Activated CD8-positive, alpha-beta memory T cell treated with anti-CD3 and anti-CD28 coated beads for 4 hours (primary cell): ENCODE data around the gene AQP2.
"Not testable (repeated sequence)": the region's sequence is repeated elsewhere in the genome, so short reads cannot be mapped to it uniquely, and the experiment has no call there.

Experiments
- DNase-seq, 2 donors: peaks; one replicate each; pipeline ENCODE4 v3.0.0-alpha.2; 2020; ENCODE audit warnings: low read depth in 2 of 2

AQP2 gene

DNA sequence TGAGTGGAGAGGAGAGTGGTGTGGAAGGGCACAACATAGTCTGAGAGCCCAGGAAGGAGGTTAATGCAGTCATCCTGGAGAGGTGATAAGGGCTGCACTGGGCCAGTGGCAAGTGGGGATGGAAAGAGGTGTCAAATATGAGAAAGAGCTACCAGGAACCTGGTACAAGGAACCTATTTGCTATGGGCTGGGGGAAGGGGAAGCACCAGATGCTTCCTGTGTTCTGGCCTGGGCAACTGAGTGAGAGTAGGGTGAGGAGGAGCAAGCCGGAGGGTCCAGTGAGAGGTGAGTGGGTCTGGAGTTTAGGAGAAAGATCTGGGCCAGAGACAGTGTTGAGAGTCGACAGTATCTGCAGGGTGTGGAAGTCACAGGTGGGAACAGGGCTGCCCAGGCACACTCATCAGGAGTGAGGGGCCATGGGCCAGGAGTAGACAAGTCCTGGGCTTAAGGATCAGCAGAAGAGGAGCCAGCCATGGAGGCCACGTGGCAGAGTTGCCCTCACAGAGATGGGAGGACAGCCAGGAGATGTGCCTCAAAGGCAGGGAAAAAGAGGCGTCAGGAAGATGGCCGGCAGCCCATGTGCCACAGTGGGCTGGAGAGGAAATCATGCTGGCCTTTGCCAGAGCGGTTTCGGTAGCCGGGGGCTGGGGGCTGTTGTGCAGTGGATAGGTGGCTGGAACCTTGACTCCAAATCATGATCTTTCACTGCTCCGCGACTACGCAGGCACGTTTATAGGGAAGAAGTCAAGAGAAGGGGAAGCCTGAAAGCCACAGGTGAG lies 19.3 kb downstream of the AQP2 start:
- no peak for DNase-seq

DNA sequence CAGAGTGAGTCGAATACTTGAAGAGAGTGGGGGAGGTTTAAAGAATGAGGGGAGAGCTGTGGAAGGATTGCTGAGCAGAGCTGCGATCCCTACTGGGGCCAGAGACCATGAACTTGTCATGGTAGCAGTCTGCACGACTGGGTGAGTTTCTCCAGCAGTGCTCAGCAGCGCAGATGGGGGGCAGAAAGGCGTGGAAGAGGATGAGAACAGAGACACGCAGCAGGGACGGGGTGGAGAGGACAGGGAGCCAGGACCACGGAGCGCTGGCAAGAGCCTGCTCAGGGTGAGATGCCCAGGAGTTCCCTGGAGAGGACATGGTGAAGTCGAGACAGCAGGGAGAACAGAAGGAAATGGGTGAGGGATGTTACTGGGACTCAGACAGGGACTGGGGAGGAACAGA lies 20.1 kb downstream of the AQP2 start:
- DNase-seq = no peak

DNA sequence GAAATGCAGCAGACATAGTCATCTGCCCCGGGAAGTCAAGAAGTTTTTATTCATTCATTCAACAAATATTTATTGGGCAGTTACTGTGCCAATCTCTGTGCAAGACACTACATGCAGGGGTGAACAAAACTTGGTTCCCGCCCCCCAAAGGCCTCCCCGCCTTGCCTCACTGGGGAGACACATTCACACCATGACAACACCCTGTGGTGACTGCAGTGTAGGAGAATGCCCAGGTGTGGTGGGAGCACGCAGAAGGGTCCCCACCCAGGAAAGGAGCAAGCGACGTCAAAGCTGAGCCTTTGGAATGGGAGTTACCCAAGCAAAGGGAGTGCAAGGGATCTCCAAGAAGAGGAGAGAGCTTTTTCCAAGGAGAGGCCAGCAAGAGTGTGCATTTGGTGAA lies 20.6 kb downstream of the AQP2 start:
- DNase-seq = no peak

DNA sequence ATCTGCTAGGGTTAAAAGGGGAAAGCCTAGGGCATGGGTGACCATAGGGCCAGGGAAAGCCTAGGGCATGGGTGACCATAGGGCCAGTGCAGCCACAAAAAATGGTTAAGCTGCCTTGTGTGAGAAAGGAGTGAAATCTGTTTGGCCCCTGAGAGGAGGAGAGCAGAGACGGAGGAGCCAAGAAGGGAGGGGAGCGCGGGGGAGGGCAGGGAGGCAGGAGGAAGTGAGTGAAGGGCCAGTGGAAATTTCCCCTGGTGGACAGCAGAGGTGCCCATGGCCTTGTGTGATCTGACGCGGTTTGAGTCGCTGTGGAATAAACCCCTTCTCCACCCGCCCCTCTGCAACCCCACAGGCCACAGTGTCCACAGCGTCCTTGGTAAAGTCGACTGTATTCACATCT lies 21.6 kb downstream of the AQP2 start:
- no peak for DNase-seq

DNA sequence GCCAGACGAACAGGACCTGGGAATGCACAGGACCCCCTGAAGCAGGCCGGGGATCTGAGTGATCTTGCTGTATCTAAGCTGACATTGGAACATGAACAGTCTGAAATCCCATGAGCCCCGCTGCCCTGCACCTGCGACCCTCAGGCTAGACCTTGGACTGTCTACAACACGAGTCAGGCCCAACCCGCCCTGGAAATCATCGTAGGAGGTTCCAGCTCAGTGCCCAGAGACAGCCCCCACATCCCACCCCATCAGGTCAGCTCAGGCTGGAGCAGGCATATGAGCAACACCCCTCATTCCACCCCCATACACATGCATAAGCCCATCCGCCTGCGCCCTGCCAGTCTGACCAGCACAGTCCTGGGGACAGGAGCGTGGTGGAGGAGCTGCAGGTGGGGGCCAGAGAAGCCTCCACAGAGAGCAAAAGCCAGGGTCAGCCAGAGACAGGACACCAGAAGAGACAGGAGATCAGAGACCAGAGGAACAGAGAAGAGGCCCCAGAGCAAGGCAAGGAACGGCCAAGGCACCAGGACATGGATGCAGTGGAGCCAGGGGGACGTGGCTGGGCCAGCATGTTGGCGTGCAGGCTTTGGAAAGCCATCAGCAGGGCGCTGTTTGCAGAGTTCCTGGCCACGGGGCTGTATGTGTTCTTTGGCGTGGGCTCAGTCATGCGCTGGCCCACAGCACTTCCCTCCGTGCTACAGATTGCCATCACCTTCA lies 22.3 kb downstream of the AQP2 start, which contains the start of gene AQP6:
AQP6 (plus strand) TSS at position 307 of the 720 bp plus-strand sequence; CDS start at position 534, 227 bp downstream.
- no peak for DNase-seq

DNA sequence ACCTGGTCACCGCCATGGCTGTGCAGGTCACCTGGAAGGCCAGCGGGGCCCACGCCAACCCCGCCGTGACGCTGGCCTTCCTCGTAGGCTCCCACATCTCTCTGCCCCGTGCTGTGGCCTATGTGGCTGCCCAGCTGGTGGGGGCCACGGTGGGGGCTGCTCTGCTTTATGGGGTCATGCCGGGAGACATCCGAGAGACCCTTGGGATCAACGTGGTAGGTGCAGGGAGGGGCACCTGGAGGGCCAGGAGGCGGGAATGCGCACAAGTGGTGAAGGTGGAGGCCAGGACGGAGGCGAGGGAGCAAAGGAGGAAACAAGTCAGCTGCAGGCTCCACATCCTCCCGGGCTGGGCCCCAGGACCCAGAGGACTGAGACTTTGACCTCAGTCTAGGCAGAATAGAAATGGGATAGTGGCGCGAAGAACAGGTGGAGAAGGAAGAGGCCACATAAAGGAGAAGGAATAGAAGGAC lies 22.9 kb downstream of the AQP2 start:
- DNase-seq = no peak

DNA sequence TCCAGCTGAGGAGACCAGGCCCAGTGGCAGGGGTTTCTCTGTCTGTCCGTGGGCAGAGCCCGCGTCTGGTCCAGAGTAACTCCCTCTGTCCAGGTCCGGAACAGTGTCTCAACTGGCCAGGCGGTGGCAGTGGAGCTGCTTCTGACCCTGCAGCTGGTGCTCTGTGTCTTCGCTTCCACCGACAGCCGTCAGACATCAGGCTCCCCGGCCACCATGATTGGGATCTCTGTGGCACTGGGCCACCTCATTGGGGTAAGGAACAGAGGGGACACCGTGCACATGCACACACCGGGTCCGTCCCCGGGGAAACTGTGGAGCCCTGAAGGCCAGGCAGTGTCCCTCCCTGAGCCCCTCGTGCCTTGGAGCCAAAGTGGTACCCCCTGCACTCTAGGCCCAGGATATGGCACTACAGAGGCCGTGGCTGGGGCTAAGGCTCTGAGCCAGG lies 23.7 kb downstream of the AQP2 start:
- DNase-seq = no peak

DNA sequence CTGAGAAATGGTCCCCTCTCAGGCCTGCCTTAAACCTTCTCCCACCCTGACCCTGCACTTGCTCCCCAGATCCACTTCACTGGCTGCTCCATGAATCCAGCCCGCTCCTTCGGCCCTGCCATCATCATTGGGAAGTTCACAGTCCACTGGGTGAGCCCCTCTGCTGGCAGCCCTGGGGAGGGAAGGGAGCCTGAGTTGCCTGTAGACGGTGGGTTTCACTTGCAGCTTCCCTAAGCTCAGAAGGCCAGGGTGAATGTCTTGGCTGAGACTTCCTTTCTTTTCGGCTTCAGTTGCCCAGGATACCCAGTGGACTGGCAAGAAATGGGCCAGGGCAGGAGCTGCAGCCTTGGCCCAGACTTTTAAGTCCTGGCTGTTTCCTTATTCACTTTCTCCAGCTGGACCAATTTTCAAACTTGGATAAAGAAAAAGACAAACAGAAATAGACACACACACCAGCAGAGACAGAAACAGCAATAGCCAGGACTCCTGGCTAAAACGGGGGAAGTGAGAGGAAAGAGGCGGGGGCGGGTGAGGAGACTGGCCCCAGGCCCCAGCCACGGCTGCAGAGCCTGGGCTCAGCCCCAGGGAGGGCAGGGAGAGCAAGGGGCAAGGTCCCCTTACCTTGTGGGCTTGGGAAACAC lies 24.3 kb downstream of the AQP2 start:
- DNase-seq = no peak

DNA sequence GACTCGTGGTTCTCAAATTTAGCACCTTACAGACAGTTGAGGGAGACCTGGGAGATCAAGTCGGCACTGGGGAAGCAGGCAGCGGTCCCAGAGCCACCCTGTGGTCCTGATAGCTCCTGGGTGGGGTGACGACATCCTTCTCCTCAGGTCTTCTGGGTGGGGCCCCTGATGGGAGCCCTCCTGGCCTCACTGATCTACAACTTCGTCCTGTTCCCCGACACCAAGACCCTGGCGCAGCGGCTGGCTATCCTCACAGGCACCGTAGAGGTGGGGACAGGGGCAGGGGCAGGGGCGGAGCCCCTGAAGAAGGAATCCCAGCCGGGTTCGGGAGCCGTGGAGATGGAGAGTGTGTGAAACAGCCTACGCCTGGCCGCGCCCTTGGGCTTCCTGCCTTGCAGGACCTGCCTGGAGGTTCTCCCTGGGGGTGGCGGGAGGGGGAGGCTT lies 24.8 kb downstream of the AQP2 start:
- no peak for DNase-seq

DNA sequence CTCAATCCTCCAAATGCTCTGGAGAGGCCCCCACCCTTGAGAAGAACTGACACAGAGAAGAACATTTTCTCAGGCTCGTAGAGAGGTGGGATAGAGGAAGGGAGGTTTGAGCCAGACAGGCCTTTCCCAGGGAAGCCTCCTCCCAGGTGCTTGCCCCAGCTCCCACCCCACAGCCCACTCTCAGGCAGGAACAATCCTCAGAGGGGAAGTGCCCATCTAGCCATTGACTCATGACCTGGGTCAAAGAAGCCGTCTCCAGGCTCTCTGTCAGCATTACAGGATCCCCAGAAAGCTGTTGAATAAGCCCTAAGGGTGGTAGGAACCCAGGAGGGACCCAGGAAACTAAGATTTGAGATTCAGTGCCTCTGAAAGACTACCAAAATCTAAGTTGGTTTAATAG lies 26.0 kb downstream of the AQP2 start:
- no peak for DNase-seq

DNA sequence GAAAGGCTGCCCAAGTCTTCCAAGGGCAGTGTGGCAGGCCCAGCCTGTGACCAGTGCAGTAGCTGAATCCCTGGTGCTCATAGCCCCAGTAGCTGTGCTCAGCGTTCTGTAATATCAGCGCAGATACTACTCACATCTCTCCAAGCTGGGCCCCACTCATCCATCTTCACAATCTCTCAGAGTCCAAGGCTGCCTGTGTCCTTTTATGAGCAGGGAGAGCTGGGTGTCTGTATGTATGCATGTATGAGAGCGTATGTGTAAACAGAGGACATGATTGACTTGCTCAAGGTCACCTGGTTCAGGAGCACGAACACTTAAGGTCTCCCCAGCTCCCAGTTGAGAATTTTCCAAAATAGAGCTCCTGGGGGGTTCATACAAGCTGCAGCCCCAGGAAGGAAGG lies 27.6 kb downstream of the AQP2 start:
- no peak for DNase-seq

DNA sequence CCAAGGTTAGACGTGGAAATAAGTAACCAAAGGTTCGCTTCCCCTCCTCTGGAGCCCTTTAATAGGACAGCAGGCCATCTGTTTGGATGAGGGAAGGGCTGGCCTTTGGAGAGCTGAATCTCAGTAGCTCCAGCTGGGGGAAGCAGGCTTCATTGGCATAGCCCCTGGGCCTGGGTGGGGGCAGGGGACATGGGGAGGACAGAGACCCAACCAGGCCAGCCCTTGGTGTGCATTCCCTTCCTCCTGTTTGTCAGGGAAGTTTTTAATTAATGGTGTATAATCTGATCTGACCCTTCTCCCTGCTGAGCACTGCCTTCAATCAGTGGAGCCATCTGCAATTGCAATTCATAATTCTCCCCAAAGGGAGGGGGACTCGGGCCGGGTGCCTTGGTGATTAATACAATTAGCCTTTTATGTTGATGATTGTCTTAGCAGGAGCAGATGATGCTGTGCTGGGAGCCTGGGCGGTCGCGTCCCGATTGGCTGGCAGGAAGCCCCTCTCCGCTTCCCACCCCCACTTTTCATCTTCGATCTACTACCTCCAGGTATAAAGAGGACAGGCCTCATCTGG lies 28.6 kb downstream of the AQP2 start:
- no peak for DNase-seq

DNA sequence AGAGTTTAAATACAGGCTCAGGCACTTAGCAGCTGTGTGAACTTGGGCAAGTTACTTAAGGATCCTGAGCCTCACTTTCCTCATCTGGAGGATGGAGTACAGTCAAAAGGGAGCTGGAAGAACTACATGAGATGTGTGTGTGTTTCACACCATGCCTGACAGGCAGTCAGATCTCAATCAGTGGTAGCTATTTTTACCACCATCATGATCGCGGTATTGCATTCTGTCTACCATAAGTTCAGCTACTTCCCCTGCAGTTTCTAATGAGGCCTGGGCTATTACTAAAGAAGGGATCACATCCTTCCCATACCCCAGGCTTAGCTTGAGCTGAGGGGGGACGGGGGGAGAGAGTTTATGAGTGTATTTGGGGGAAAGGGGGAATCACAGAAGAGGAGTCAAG lies 29.3 kb downstream of the AQP2 start:
- no peak for DNase-seq

DNA sequence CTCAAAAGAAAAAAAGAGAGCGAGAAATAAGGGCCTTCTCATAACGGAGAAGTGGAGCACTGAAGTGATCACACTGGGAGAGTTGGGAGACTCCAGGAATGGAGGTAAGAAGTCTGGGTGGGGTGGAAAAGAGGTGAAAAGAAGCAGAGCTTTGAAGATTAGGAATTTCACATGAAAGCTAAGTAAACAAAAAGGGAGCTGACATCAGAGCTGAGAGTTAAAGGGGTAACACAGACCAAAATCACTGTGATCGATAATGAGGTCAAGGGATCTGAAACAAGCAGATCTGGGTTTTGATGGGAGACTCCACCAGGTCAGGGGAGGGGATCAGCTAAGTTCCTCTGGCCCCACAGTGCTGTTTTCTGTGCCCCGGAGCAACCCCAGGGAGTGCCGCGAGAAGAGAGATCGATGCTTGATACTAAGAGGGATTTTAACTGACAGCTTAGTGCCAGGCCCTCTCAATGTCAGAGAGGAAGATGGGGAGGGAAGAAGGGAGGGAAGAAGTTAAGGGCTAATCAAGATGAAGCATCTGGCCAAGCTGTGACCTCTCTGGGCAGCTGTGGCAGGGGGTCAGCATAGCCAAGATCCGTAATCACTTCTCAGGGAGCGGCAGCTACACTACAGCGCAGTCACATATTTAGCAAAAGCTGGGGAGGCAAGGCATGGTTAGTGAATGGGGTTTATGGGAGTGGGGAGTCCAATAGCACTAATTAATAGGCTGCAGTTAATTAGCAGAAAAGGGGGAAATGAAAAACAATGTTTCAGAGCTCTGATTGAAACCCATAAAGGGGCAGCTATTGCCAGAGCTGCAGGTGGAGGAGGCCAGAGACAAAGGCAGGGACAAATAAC lies 30.2 kb downstream of the AQP2 start:
- no peak for DNase-seq

DNA sequence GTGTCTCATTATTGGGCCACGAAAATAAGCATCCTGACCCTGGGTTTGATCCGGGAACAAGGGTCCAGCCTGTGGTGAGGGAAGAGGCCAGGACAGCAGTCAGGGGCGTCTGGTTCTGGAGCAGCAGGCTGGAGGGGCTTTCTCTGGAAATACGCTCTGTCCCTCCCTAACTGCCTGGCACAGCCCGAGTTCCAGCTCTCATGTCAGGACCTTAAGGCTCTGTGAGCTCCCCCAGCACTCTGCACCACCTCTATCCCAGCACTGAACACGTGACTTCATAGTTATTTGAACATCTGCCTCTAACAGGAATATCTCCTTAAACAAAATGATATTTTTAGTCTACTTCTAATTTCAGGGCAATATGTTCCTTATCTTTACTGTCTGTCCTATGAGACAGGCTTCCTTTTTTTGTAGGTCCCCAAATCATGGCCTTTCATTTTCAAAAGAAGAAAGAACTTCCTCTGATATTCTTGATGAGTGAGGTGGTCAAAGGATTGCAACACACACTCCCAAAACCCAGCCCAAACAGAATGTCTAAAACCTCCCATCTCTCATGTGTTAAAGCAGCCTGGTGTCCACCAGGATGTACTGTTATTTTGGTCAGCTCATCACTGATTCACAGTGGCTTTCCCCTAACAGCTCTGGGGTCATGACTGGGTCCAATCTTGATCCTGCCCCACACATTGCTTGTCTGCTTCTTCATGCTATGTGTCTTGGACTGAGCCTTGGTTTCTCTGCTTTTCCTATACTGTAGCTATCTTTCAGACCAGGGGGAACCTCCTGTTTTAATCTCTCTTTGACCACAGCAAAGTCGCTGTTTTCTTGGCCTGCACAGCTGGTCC lies 31.9 kb downstream of the AQP2 start:
- no peak for DNase-seq

DNA sequence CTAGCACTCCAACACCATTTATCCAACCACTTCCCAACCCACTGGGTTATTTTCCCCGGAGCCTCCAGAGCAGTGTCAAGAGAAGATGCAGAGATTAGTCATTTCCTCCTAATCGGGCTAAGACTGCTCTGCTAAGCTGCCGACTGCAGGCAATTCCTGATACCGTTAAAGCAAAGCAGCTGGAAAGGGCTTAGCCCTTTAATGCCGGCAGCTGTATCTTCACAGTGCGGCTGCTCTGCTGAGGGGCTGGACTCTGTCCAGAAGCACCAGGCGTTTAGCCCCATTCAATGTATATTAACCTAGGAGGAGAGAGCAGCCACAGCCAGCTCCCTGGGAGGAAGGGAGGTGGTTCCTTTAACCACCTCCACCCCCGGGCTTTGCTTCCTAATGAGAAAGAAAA lies 33.4 kb downstream of the AQP2 start:
- DNase-seq = no peak

DNA sequence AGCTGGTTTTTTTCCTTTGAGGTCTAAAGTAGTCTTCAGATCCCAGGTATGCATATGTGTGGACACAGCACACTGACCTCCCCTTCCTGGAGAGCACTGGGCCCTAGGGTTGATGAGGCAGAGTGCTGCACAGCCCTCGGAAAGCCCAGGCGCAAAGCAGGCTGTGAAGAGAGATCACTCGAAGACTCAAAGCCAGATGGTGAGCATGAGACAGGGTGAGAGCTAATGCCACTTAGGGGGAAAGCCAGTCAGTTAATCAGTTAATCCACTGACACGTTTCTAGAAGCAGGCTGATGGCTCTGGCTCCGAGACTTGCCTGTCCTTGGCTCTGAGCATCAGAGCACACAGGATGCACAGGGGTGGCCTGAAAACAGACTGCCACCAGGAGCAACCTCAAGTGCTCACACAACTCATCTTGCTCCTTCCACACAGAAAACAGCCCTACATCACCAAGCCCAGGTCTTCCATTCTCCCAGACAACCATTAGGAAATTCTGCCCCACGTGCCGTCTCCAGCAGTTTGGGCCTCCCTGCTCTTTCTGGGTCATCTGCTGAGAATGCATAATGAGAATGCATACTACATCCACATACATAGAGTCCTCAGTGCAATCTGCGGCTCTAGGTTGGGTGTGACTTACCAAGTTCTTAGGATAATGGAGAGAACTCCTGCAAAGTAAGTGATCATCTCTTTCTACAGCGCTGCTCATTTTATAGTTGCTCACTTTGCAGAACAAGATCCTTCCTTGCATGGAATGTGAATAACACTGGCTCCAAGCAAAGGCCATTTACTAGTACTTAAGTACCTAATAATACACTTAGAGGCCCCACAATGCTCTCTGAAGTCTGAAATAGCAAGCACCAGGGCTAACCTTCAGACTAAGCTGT lies 34.2 kb downstream of the AQP2 start:
- no peak for DNase-seq

DNA sequence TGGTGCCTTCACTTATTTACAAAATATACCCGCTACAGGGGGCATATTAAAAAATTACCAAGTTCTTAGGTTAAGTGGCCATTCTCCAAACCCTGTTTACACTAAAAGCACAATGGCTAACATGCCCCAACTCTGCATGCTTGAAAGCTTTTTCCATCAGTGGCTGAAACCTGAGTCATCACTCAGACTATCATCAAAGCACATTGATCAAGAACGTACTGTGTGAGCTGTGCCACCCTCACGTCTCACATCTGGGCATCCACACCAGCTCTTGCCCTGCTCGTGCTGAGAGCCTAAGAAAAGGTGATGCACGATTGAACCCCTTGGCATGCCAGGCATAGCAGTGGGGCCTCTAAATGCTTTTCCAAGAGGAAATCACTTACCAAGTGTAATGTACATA lies 35.4 kb downstream of the AQP2 start:
- DNase-seq = no peak

DNA sequence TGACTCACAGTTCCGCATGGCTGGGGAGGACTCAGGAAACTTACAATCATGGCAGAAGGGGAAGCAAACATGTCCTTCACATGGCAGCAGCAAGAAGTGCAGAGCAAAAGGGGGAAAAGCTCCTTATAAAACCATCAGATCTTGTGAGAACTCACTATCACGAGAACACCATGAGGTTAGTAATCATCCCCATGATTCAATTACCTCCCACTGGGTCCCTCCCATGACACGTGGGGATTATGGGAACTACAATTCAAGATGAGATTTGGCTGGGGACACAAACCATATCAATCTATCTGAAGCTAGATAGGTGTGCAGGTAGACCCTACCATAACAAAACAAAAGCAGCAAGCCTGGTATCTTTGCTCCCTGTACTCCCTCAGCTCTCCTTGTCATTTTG lies 35.9 kb downstream of the AQP2 start:
- not testable (repeated sequence) for DNase-seq
